ENCODE data around the gene SLC25A33. TPM values are rescaled to one million over a fixed set of nuclear protein-coding genes. Genes with fewer than 3 reads are reported as not detected.
"Not testable (repeated sequence)": the region's sequence is repeated elsewhere in the genome, so short reads cannot be mapped to it uniquely, and the experiment has no call there.

The SLC25A33 gene
- total RNA-seq, 2 experiments from 2014 or later: 4.4 to 6.1 TPM

DNA sequence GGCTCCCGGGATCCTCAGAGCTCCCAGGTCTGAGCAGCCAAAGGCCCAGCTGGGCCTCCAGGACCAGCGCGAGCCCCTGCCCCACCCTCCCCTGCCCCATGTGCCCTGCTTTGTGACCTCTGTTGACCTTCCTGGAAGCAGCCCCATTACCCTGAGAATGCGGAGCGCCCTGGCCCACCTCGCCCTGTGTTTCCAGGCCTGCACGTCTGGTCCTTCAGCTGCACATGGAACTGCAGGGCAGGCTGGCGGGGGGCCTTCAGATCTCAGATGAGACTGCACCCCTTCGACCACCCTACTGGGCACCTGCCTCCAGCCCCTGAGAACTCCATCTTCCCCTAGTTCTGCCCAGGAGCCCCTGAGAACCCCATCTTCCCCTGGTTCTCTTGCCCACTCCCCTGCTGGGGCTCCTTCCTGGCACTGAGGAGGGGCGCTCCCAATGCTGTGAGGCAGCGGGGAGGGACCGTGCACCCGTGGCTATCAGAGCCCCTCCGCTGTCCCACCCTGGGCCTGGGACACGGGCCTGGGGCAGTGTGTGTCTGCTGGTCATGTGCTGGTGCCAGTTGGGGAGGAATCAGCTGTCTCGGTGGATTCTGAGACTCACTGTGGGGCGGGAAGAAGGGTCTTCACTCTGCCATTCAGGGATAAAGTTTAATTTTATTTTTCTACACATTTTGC lies 74.5 kb downstream of the SLC25A33 start:
- Mint-ChIP-seq H3K4me3 (no peak overlapping the region), H3K4me1 (no peaks in the 10 kb centered on the region), H3K36me3 (ENCODE audit: low read depth) (peaks cover 5% of the 10 kb centered on the region), H3K27ac (no peak overlapping the region), H3K9me3 (ENCODE audit: low read depth) (no peaks in the 10 kb centered on the region), H3K27me3 (no peaks in the 10 kb centered on the region)
- ChIA-PET POLR2A (no interaction called here), CTCF (interaction anchor here (0.7 to 2.5 kb wide), 3 partner anchors 23 to 293 kb away, joined by 3 to 12 read pairs (median 3); no protein-coding TSS in a partner anchor)
- ATAC-seq: no peak
- intact Hi-C loops (cut with DNase I, micrococcal nuclease): no loop called here
- DNase-seq: no peak

DNA sequence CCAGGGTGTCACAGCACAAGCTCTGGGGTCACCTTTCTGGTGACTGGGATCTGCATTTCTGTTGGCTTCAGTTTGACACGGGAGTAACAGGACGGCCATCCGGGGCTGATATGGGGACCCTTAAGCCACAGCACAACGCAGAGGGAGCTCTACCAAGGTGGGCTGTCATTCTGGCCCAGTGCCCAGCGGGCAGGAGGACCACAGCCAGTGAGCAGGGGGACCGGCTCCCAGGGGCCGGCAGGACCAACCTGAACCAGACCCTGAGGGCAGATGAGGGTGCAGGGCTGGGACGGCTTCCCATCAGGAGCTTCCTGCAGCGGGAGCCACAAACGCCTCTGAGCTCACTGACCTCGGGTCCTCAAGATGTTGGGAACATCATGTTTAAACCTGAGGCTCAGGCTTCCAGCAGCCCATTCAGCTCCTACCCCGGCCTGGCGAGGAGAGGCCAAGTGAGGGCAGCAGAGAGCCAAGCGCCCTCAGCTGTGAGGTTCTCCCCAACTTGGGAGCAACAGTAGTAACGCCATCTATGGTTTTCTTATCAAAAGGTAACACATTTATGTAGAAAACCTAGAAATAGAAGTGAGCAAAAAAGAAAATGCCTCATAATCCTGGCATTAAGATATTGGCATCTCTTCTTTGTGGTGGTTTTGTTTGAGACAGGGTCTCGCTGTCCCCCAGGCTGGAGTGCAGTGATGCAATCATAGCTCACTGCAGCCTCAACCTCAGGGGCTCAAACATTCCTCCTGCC lies 76.2 kb downstream of the SLC25A33 start:
- ATAC-seq (peak; percentile 93), DNase-seq (peak; percentile 79)
- H3K9me3 Mint-ChIP-seq (ENCODE audit: low read depth): no peaks in the 10 kb centered on the region
- H3K27me3 Mint-ChIP-seq: peaks cover 3% of the 10 kb centered on the region
- peaks cover 2% of the 10 kb centered on the region for H3K36me3 Mint-ChIP-seq (ENCODE audit: low read depth)
- no peaks in the 10 kb centered on the region for H3K4me1 Mint-ChIP-seq
- H3K27ac Mint-ChIP-seq: no peak overlapping the region
- H3K4me3 Mint-ChIP-seq: no peak overlapping the region
- POLR2A ChIA-PET: no interaction called here
- intact Hi-C loops (cut with DNase I, micrococcal nuclease): loop anchor here in 1 of 2 experiments (1.0 kb wide), 1 partner anchor 252 kb away; no protein-coding TSS in a partner anchor
- CTCF ChIA-PET: interaction anchor here (0.7 to 2.5 kb wide), 16 partner anchors 11 to 841 kb away, joined by 3 to 12 read pairs (median 3); no protein-coding TSS in a partner anchor

DNA sequence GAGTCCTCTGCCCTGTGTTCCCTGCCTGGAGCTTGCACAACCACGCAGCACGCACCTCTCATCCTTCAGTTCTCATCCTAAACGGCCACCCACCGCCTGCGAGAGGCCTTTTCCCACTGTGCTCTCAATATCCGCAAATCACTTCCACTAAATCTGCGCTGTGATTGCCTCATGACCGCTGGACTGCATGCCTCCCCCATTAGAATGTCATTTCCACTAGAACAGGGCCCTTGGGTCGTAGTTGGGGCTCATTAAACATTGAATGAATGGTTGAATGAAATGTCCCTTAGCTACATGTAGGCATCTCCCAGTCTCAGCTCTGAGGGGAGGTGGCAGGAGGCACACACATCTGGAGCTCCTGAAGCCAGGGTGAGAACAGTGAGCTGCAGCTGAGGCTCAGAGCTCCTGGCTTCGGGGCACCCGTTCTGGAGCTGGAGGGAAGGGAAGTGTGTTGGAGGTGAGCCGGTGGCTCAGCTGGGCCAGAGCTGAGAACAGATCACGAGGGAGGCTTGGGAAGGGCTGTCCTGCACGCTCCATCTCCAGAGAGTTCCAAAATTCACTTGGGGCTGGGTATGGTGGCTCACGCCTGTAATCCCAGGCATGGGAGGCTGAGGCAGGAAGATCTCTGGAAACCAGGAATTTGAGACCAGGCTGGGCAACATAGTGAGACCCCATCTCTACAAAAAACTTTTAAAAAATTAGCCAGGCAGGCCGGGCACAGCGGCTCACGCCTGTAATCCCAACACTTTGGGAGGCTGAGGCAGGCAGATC lies 79.8 kb downstream of the SLC25A33 start:
- H3K4me3 Mint-ChIP-seq: no peak overlapping the region
- no peaks in the 10 kb centered on the region for H3K4me1 Mint-ChIP-seq
- ChIA-PET CTCF (no interaction called here), POLR2A (interaction anchor here (0.6 kb wide), 1 partner anchor 57 kb away, joined by 3 read pairs; no protein-coding TSS in a partner anchor)
- H3K9me3 Mint-ChIP-seq (ENCODE audit: low read depth): no peaks in the 10 kb centered on the region
- no peaks in the 10 kb centered on the region for H3K36me3 Mint-ChIP-seq (ENCODE audit: low read depth)
- H3K27me3 Mint-ChIP-seq: peaks cover 3% of the 10 kb centered on the region
- DNase-seq (no peak), ATAC-seq (no peak)
- intact Hi-C loops (cut with DNase I, micrococcal nuclease): no loop called here
- no peak overlapping the region for H3K27ac Mint-ChIP-seq

DNA sequence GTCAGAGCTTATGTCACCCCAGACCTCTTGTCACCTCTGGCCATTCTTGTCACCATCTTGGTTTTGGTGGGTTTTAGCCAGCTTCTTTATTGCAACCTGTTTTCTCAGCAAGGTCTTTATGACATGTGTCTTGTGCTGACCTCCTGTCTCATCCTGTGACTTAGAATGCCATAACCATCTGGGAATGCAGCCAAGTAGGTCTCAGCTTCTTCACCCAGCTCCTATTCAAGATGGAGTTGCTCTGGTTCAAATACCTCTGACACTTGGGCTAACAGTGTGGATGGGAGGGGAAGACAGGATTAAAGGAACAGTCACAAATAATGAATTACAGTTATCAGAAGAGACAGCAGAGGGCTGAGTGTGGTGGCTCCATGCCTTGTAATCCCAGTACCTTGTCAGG lies 81.8 kb downstream of the SLC25A33 start:
- intact Hi-C loops (cut with DNase I, micrococcal nuclease): no loop called here
- no peaks in the 10 kb centered on the region for H3K36me3 Mint-ChIP-seq (ENCODE audit: low read depth)
- DNase-seq (no peak), ATAC-seq (no peak)
- no peak overlapping the region for H3K4me3 Mint-ChIP-seq
- ChIA-PET POLR2A (interaction anchor here (1.3 kb wide), 1 partner anchor 14 kb away, joined by 3 read pairs; no protein-coding TSS in a partner anchor), CTCF (interaction anchor here (0.8 kb wide), 1 partner anchor 1199 kb away, joined by 3 read pairs; no protein-coding TSS in a partner anchor)
- peaks cover 4% of the 10 kb centered on the region for H3K4me1 Mint-ChIP-seq
- peaks cover 3% of the 10 kb centered on the region for H3K27me3 Mint-ChIP-seq
- H3K27ac Mint-ChIP-seq: no peak overlapping the region
- H3K9me3 Mint-ChIP-seq (ENCODE audit: low read depth): no peaks in the 10 kb centered on the region

DNA sequence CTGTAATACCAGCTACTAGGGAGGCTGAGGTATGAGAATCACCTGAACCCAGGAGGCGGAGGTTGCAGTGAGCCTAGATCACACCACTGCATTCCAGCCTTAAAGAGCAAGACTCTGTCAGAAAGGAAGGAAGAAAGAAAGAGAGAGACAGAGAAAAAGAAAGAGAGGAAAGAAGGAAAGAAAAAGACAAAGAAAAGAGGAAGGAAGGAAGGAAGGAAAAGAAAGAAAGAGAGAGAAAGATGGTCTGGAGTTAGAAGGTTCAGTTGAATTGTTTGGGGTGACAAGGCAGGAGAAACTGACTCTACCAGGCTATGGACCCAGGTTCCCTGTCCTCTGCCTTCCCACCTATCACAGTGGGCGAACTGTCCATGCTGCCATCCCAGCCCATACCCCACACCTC lies 84.8 kb downstream of the SLC25A33 start:
- Mint-ChIP-seq H3K4me1 (peaks cover 24% of the 10 kb centered on the region), H3K9me3 (ENCODE audit: low read depth) (no peaks in the 10 kb centered on the region), H3K36me3 (ENCODE audit: low read depth) (no peaks in the 10 kb centered on the region), H3K27ac (no peak overlapping the region), H3K4me3 (no peak overlapping the region), H3K27me3 (peaks cover 5% of the 10 kb centered on the region)
- no peak for ATAC-seq
- DNase-seq: no peak
- intact Hi-C loops (cut with DNase I, micrococcal nuclease): no loop called here
- ChIA-PET CTCF (no interaction called here), POLR2A (no interaction called here)

DNA sequence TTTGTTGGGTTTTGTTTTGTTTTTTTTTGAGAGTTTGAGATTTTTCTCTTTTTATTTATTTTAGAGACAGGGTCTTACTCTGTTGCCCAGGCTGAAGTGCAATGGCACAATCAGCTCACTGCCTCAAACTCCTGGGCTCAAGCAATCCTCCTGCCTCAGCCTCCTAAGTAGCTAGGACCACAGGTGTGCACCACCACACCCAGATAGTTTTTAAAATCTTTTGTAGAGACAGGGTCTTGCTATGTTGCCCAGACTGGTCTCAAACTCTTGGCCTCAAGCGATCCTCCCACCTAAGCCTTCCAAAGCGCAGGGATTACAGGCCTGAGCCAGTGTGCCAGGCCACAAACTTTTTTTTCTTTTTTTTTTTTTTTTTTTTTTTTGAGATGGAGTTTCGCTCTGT lies 85.8 kb downstream of the SLC25A33 start:
- H3K9me3 Mint-ChIP-seq (ENCODE audit: low read depth); CTCF ChIA-PET; H3K36me3 Mint-ChIP-seq (ENCODE audit: low read depth); ATAC-seq; H3K4me3 Mint-ChIP-seq; DNase-seq; POLR2A ChIA-PET; H3K27ac Mint-ChIP-seq; H3K27me3 Mint-ChIP-seq: not testable (repeated sequence)
- peaks cover 24% of the 10 kb centered on the region for H3K4me1 Mint-ChIP-seq
- intact Hi-C loops (cut with DNase I, micrococcal nuclease): loop anchor here in 1 of 2 experiments (5.0 kb wide), 1 partner anchor 47 kb away; no protein-coding TSS in a partner anchor

DNA sequence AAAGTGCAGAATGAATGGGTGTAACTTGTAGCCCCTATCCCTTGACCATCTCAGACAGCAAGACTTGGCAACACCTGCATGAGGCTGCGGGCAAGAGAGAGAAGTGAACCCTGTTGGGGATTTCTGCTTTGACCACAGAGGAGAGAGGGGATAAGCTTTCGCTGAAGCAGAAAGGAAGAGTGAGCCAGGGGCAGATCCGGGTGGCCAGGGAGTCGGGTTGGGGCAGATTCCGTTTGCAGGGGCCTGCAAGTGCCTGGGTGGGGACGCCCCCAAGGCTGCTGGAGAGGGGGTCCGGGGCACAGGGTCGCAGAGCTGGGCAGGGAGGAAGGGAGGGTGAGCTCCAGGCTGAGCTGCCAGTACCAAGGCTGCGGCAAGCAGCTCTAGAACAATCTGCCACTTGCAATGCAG lies 86.9 kb downstream of the SLC25A33 start:
- ATAC-seq (no peak), DNase-seq (peak; percentile 24)
- no peaks in the 10 kb centered on the region for H3K9me3 Mint-ChIP-seq (ENCODE audit: low read depth)
- intact Hi-C loops (cut with DNase I, micrococcal nuclease): loop anchor here (2.0 to 5.0 kb wide), 4 partner anchors 46 to 407 kb away; partner anchors contain the start of gene UBE4B (in 1 of the 2)
- ChIA-PET POLR2A (no interaction called here), CTCF (interaction anchor here (0.6 to 6.5 kb wide), 29 partner anchors 9 to 1602 kb away, joined by 3 to 100 read pairs (median 4); partner anchors contain the start of genes LZIC, NMNAT1 and PIK3CD)
- peak overlapping the region; percentile 68 for H3K27ac Mint-ChIP-seq
- H3K36me3 Mint-ChIP-seq (ENCODE audit: low read depth): peaks cover 10% of the 10 kb centered on the region
- peak overlapping the region; percentile 87 for H3K4me3 Mint-ChIP-seq
- peaks cover 33% of the 10 kb centered on the region for H3K4me1 Mint-ChIP-seq
- H3K27me3 Mint-ChIP-seq: peaks cover 2% of the 10 kb centered on the region

DNA sequence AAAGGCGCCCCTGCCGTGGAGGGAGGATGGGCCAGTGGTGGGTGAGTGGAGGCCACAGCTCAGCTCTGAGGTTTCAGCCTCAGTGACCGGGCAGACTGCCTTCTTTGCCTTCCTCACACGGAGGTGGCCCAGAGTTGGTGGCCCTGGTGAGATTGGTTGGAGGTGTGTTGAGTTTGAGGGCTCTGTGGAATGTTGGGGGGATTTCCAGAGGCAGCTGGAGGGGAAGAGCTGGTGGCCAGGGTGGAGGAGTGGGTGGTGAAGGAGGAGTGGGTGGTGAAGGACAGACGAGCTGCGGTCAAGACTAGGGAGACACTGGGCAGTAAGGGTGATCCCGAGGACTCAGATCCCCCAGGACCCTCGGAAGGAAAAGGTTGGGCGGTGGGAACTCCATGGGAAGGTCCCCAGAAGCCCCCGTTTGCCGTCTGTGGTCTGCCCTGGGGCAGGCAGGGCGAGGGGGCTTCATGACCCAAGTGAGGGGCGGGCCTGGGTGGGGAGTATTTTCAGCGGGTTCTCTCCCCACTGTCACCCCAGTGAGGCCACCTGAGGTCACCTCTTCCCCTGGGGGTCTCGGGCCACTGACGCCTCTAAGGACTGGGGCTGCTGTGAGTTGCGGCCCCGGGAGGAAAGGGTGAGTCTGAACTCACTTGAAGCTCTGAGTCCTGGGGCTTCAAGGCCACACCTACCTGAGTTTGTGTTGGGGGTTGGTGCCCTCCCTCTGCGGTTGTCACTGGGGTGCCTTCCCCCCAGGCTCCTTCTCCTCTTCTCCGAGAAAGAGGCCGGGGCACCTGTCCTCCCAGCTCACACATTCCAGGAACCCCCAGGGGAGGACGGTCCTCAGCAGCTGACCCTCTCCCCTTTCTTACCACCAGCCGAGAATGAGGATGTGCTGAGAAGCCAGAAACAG lies 89.5 kb downstream of the SLC25A33 start:
- no peaks in the 10 kb centered on the region for H3K9me3 Mint-ChIP-seq (ENCODE audit: low read depth)
- H3K36me3 Mint-ChIP-seq (ENCODE audit: low read depth): peaks cover 34% of the 10 kb centered on the region

DNA sequence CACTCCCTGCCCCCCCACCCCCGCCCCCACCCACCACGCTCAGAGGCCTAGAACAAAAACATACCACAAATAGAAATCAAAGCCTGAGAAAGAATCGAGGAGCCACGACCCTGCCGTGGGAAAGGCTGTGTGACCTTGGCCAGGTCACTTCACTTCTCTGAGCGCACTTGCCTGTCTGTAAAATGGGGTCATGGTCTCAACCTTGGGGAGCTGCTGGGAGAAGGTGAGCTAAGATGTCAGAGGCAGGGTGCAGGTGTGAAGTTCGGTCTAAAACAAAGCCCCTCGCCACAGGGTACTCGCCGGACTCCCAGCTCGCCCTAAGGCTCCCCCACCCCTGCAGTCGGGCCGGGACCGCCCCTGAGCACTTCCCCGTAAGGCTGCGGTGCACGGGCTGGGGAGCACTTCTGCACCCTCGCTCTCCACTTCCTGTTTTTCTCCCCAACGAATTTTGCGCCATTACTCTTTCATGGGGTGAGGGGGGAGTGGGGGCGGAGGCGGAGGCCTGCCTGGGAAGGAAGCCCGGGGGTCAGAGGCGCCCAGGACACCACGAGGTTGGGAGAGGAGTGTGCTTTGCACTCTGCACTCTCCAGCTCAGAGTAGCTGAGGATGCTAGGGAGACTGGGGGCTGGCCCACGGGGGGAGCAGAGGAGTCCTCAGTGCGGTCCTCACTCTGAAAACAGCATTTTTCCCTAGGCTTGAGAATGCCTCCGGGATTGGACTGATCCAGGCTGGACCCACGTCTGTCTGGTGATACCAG lies 90.4 kb downstream of the SLC25A33 start:
- H3K36me3 Mint-ChIP-seq (ENCODE audit: low read depth): peaks cover 42% of the 10 kb centered on the region
- POLR2A ChIA-PET: interaction anchor here (0.8 to 3.4 kb wide), 4 partner anchors 14 to 40 kb away, joined by 5 to 49 read pairs (median 6); partner anchors contain the start of gene PIK3CD
- H3K9me3 Mint-ChIP-seq (ENCODE audit: low read depth): no peaks in the 10 kb centered on the region
- intact Hi-C loops (cut with DNase I, micrococcal nuclease): loop anchor here (1.0 to 5.0 kb wide), 4 partner anchors 26 to 281 kb away; partner anchors contain the start of gene CTNNBIP1 (in 1 of the 2)
- ATAC-seq (peak; percentile 45), DNase-seq (peak; percentile 88)
- H3K4me1 Mint-ChIP-seq: peaks cover 64% of the 10 kb centered on the region
- peak overlapping the region; percentile 95 for H3K27ac Mint-ChIP-seq
- CTCF ChIA-PET: interaction anchor here (0.6 to 6.5 kb wide), 15 partner anchors 14 to 541 kb away, joined by 3 to 100 read pairs (median 5); partner anchors contain the start of genes LZIC, NMNAT1 and PIK3CD
- peak overlapping the region; percentile 87 for H3K4me3 Mint-ChIP-seq
- peaks cover 2% of the 10 kb centered on the region for H3K27me3 Mint-ChIP-seq

More for the DNA sequence above, 89.5 kb downstream of the SLC25A33 start:
- Mint-ChIP-seq H3K27ac (peak overlapping the region; percentile 95), H3K27me3 (peaks cover 2% of the 10 kb centered on the region), H3K4me1 (peaks cover 57% of the 10 kb centered on the region), H3K4me3 (peak overlapping the region; percentile 87)
- ChIA-PET CTCF (interaction anchor here (0.7 to 6.5 kb wide), 18 partner anchors 12 to 315 kb away, joined by 3 to 100 read pairs (median 4); partner anchors contain the start of genes LZIC, NMNAT1 and PIK3CD), POLR2A (interaction anchor here (0.8 to 3.4 kb wide), 5 partner anchors 15 to 43 kb away, joined by 4 to 49 read pairs (median 5); partner anchors contain the start of gene PIK3CD)
- intact Hi-C loops (cut with DNase I, micrococcal nuclease): loop anchor here (1.0 to 5.0 kb wide), 4 partner anchors 27 to 282 kb away; partner anchors contain the start of gene CTNNBIP1 (in 1 of the 2)
- peak; percentile 59 for ATAC-seq
- peak; percentile 85 for DNase-seq
